ENCODE measurements around the gene CCL27.

- TF ChIP-seq GATA2 (IDR thresholded peaks at IDR 0.05; ENCODE audit: low read depth, low read length) (no peak), GATA3 (IDR thresholded peaks at IDR 0.05; ENCODE audit: low read depth, low read length) (no peak)
Observed at GRCh38 chr9:34651321-34651720, 11.1 kb downstream of the CCL27 start.
